Fibroblast of upper back skin (primary cell): ENCODE measurements around the gene PLB1.
"Not testable (repeated sequence)": the region's sequence is repeated elsewhere in the genome, so short reads cannot be mapped to it uniquely, and the experiment has no call there.

ENCODE experiments used
- DNase-seq: peaks from one replicate; pipeline ENCODE4 v3.0.0-alpha.2; 2013

Gene PLB1

DNA sequence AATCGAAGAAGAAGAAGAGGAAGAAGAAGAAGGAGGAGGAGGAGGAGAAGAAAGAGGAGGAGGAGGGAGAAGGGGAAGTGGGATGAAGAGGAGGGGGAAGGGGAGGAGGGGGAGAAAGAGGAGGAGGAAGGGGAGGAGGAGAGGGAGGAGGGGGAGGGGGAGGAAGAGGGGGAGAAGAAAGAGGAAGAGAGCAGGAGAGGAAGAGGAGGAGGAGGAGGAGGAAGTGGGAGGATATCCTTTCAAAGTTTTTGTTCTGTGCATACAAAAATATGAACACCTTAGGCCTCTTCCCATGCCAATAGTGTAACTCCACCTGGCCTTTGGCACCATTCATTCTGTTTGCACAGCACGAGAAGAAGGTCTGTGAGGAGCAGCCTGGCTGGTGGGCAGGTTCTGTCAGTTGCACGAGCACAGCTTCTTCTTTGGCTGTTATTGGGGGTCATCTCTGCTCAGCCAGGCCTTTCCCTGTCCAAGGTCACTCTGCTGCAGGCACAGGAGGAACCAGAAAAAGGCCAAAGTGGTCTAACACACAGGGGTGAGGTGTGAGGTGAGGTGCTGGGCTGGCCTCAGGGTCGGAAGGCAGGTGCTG lies 25.8 kb upstream of the PLB1 start:
- DNase-seq = no peak

DNA sequence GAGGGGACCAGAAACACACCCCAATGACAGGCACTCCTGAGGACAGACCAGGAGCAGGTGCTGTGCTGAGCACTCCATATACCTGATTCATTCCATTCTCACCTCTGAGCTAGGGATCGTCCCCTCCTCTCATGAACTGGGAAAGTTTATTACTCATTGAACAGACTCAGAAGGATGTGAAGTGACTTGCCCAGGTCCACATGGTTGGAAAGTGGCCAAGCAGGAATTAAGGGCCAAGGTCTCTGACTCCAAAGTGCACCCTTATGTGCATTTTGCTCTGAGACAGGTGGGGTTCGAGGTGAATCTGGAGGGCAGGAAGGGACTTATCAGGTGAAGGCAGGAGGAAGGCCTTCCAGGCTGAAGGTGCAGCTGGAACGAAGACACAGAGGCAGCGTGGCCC lies 25.1 kb upstream of the PLB1 start:
- DNase-seq = no peak

DNA sequence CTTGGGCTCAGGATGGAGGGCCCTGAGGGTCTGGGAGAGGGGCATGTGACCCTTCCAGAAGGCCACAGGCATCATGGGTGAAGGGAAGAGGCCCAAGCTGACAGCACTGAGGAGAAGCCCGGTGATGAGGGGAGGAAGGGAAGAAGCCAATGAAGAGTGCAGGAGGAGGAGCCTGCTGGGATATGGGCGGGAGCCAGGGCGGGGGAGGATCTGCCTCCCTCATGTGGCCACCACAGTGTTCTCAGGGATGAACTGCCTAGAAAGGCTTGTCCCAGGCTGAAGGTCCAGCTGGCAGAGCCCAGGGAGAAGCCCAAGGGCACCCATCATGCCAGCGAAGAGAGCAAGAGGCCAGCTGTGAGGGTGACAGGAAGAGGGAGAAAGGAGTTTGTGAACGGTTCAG lies 24.6 kb upstream of the PLB1 start:
- no peak for DNase-seq

DNA sequence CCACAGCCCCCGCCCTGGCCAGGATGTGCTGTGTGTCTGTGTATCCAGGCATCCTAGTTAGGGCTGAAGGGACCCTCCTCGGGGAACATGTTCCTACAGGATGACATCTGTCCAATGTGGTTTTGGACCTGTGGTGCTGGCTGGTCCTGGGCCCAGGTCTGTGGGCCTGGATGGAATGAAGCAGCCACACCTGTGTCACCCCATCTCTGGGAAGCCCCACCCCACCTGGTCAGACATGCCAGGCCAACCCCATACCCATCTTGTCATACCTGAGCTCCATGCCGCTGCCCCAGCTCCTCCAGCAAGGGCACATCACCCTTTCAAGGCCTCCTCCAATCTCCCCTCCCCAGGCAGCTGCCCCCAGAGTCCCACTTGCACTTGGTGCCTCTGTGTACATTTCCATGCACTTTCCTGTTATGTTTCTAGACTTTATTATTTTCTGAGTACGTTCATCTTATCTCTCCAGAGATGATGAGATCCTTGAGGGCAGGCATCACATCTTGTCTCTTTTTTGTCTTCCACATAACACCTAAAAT lies 24.1 kb upstream of the PLB1 start:
- DNase-seq = no peak

DNA sequence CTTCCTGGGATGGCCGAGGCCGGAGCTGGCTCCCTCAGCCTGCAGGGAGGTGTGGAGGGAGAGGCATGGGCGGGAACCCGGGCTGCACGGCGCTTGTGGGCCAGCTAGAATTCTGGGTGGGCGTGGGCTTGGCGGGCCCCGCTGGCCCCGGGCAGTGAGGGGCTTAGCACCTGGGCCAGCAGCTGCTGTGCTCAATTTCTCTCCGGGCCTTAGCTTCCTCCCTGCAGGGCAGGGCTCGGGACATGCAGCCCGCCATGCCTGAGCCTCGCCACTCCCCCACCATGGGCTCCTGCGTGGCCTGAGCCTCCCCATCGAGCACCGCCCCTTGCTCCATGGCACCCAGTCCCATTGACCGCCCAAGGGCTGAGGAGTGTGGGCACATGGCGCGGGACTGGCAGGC lies 23.2 kb upstream of the PLB1 start:
- not testable (repeated sequence) for DNase-seq

DNA sequence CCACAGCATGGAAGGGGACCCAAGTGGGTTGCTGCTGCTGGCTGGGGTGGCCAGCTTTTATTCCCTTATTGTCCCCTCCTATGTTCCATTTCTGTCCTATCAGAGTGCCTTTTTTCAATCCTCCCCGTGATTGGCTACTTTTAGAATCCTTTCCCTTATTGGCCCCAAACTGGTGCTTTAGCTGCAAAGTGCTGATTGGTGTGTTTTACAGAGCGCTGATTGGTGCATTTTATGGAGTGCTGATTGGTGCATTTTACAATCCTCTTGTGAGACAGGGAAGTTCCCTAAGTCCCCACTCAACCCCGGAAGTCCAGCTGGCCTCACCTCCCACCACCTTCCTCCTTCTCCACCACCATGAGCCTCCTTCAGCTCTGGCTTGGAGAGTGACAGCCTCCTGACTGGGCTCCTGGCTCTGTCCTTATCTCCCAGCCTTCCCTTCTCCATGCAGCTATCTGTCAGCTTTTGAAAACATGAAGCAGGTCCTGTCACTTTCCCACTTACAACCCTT lies 20.7 kb upstream of the PLB1 start:
- DNase-seq = no peak

DNA sequence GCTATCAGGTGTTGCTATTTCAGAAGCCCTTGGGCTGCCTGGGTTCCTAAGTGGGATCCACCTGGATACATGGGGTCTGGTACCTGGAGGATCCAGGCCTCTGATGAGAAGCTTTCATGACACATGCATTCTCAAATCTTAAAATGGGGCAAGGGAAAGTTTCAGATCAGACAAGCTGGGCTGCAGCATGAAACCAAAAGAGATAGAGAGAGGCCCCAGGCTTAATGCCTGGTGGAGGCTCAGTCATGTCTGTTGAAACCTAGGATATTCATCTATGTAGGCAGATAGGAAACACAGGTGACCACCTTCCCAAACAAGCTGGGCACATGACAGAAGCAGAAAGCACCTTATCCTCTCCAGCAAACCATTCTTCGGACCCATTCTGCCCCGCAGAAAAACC lies 18.8 kb upstream of the PLB1 start:
- no peak for DNase-seq

DNA sequence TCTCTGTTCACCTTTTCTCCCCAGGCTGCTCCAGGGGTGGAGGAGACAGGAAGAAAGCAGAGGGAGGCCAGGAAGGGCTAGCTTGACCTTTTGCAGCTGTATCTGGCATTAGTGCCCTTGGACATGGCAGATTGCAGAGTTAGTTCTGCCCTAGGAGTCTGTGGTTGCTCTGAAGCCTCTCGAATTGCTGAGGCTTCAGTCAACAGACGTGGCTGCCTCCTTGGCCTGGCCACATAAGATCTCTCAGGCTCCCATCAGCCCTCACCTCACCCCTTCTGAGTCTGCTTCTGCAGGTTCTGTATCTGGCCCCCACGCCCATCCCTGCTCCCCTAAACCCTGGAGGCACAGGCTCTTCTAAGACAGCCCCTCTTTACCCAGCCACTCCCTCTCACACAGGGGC lies 18.2 kb upstream of the PLB1 start:
- DNase-seq = no peak

DNA sequence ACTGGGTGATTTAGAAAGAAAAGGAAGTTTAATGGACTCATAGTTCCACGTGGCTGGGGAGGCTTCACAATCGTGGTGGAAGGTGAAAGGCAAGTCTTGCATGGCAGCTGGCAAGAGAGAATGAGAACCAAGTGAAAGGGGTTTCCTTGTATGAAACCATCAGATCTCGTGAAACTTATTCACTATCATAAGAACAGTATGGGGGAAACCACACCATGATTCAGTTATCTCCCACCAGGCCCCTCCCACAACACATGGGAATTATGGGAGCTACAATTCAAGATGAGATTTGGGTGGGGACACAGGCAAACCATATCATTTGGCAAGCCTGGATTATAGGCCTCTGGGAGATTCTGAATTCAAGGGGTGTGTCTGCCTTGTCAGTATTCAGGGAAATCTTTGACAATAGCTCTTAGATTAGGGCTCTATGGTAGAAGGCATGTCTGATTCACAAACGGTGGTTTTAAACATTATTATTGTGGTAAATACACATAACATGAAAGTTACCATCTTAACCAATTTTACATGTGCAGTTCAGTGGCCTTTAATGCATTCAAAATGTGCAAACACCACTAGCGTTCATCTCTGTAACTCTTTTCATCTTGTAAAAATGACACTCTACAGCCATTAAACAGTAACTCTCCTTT lies 15.3 kb upstream of the PLB1 start:
- DNase-seq = no peak

DNA sequence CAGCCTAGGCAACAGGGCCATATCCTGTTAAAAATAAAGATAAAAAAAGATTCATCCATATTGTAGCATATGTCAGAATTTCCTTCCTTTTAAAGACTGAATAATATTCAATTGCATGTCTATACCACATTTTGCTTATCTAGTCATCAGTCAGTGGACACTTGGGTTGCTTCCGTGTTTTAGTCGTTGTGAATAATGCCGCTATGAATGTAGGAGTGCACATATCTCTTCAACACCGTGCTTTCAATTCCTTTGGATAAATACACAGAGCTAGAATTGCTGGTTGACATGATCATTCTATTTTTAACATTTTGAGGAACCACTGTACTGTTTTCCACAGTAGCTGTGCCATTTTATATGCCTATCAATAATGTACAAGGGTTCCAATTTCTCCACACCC lies 14.0 kb upstream of the PLB1 start:
- no peak for DNase-seq

DNA sequence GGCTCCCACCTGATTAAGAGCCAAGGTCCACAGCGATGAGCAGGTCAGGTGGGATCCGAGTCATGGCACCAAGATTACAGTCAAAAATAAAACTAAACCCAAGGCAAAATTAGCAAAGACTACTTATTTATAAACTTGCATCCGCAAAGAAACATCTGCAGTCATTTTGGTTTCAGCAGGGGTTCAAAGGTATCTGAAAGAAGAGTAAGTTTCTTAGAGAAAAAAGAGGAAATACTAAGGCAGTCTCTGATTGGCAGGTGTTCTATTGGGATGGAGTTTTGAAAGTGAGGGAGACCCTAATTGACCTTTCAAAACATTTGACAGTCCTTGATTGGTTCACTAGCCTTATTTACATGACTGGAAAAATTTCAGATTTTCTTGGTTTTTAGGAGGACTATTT lies 11.0 kb upstream of the PLB1 start:
- no peak for DNase-seq

DNA sequence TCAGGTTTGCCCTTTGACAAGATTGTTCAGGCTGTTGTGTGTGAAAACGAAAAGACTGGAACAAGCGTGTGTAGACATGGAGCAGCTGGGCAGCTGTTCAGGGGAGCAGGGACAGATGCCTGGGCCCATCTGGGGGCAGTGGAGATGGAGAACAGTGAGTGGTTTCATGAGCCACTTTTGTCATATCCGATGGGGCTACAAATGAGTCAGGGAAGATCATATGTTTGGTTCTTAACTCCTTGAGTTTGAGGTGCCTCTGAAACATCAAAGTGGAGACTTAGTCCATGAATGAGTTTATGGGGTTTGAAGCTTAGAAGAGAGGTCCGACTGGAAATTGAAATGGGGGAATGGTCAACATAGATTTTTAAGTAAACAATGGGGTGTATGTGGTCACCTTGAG lies 9.3 kb upstream of the PLB1 start:
- no peak for DNase-seq

DNA sequence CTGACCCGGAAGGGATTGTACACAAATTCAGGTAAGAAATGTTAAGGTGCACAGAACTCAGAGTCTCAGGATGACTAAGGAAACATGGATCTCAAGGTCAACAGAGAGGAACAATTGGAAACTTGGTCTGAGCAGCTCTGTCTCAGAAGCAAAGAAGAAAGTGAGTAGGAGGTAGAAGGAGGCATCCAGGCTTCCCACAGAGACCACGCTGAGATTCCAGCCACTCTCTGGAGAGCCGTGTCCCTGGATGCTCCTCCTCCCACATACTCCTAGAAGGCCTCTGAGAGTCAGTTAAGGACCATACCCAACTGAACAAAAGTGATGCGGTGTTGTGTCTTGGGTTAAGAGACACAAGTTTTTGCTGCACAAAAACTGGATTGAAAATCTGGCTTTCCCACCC lies 8.6 kb upstream of the PLB1 start:
- no peak for DNase-seq

DNA sequence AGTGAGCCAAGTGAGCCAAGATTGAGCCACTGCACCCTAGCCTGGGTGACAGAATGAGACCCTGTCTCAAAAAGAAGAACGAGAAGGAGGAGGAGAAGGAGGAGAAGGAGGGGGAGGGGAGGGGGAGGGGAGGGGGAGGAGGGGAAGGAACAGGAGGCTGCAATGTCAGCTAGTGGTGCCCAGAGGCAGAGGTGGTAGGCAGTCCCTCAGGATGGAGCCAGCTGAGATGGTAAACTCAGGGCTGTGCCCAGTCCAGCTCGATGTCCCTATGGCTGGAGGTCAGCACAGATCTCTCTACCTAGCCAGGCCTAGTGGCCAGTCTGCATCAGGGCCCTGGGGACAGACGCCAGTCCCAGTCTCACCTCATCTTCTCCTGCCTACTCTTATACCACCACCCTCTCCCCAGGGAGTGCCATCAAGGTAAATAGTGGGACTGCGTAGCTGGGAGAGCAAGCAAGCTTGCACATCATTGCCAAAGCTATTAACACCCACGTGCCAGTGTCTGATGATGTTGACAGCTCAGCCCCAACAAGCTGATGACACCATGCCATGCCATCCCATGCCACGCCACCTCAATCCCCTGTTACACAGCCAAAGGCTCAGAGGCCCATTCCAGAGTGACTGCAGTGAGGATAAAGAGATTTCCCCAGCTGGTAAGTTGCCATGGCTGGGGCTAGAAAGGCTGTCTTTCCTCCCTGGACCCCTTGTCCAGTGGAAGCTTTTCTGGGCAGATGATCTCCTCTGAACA lies 7.6 kb upstream of the PLB1 start:
- DNase-seq = no peak

DNA sequence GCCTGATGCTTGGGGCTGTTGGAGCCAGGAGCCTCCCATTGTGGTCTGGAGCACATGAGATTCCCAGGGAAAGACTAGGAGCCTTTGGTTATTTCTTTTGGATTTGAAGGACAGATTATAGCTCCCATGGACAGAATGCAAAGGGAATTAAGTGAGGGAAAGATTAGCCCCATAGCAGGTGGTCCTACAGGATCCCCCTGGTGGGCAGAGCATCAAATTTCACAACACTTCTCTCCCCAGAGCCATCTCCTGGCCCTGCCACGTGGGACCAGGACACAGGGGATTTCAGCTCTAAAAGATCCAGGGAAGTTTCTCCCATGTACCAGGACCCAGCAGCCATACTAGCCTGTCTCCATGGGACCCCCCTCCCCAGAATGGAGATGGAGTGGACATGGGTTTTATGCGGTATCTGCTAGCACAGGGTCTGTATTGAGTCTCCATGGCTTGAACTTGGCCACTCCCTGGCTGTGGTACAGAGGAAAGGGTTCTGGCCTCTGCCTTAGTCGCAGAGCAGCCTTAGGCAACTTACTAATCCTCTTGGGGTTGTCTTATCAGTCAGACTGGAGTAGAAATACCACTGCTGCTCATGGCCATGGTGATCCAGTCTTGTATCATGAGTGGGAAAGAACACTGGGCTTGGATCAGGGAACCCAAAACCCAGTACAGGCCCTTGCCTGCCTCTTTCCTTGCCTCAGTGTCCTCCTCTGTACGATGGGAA lies 6.8 kb upstream of the PLB1 start:
- DNase-seq = no peak

DNA sequence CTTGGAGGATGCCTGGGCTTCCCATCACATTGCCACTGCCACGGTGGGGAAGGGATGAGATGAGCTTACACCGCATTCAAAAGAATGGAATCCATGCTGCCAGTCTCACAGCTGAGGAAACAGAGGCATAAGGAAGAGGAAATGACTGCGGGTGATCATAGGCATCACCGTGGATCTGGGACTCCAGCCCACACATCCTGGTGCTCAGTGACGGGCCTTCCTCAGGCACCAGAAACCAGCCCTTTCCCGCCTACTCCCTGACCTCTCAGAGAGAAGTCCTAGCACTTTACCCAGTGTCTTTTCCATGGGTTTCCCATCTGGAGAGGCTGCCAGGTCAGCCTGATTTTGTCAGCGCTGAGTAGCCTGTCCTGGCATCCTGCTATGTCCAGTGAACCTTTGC lies 5.3 kb upstream of the PLB1 start:
- DNase-seq = no peak

DNA sequence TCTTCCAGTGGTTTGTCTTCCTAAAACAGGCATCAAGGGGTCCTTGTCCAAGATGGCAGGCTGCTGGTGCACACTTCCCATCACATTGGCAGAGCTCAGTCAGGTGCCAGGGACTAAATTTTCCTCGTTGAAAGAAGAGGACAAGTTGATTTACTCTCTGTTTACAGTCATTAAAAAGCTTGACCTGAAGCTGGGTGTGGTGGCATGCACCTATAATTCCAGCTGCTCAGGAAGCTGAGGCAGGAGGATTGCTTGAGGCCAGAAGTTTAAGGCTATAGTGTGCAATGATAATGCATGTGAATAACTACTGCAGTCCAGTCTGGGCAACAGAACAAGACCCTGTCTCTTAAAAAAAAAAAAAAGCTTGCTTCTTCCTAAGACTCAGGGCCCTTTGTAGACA lies 3.6 kb upstream of the PLB1 start:
- no peak for DNase-seq

DNA sequence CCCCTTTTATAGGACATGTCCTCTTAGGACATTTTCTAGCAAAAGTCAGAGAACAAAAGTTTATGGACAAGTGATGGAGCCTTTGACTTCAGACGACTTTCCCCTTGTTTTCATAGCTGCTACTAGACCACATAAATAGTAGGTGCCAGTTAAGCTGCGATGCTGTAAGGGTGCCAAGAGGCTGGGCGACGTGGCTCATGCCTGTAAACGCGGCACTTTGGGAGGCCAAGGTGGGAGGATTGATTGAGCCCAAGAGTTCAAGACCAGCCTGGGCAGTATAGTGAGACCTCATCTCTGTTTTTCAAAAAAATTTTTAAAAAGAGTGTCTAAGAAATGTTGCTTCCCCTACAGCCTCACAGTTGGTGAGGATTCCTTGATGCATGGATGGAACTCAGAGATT lies 2.2 kb upstream of the PLB1 start:
- DNase-seq = no peak

DNA sequence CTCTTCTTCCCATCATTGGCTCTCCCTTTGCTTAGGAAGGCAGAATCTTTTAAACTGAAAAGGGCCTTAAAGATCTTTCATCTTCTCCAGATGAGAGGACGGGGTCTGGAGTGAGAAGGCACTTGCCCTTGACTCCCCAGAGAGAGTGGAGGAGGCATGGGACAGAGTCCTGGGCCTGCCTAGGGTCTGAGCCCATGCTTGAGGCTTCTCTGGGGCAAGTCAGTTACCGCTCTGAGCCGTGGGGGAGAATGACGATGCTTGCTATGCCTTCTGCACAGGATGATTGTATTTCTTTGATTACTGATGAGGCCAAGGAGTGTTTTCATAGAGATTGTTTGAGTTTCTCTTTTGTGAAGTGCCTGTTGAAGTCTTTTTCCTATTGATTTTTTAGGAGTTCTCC lies 921 bp downstream of the PLB1 start:
- no peak for DNase-seq

DNA sequence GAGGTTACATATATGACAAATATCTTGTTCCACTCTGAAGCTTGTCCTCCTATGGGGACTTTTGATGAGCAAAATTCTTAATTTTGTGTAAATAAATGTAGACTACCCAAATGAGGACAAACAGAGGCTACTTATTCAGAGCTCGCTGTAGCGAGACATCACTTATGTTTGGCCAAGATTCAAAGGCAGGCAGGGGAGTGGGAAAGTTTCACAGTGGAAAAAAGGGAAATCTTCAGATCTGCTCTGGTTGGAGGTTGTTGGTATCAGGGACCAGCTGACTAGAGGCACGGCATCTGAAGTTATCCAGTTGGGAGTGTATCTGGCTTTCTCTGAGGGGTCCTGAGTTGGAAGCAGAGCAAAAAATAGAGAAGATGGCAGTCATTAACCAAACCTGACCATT lies 1.3 kb downstream of the PLB1 start:
- DNase-seq = no peak

DNA sequence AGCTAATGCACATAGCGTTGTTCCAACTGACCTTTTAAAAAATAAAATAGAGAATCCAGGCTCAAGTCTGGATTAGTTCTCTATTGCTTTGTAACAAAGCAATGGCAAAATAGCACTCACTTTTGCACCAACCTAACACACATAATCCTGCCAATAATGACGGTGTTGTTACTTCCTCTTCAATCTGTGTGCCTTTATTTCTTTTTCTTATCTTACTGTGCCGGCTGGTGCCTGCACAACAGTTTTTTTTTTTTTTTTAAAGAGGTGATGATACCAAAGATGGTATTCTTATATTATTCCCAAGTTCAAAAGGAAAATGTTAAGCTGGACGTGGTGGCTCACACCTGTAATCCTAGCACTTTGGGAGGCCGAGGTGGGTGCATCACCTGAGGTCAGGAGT lies 3.4 kb downstream of the PLB1 start:
- no peak for DNase-seq

DNA sequence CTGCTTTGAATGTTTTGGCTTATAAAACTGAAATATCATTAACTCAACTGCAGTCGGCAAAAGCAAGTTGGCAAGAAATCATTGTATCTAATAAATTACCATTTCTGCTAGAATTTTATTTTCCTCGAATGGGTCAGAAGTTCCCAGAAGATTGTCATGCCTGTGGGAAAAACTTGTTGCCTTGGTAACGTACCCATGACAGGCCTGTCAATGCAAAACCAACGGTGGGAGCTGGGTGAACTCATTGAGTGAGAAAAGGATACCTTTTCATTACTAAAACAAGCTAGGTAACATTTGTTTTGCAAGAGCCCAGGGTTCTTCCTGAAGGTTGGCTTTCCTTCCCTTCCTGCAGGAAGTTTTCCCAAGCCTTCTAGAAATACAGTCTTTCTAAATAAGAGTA lies 9.5 kb downstream of the PLB1 start:
- no peak for DNase-seq

DNA sequence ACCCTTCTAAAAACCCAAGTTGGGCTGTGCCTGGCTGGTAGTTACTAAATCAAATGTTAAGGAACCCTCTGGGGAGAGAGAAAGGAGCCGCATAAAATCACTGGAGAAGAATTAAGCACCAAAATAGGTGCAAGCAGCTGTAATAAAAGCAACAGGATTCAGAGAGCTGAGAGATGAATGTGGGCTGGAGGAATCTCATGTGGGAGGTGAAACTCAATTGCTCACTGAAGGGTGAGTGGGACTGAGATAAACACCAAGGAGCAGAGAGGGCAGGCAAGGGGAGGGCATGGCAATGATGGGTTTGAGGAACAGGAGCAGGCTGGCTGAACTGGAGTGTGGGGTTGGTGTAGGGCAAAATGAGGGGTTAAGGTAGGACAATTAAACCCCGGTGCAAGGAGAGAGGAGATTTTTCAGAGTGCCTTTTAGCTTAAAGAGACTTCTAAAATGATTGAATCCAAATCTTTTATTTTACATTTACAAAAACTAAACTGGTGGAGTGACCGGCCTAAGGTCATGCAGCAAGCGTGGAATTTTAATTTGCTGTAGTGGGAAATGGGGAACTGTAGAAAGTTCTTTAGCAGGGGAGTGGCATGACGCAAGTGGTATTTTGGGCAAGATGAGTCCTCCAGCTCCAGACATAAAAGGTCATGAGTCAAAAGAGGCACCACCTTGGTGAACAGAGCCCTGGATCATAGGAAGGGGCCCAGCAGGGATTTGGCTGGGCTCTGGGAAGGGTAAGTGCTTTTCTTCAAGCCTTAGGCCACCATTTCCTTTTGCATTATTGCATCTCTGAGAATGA lies 10.5 kb downstream of the PLB1 start:
- DNase-seq = no peak
